Measurements from ENCODE around the gene KRT32. TPM values are rescaled to one million over a fixed set of nuclear protein-coding genes. Genes with fewer than 3 reads are reported as not detected.

The KRT32 gene
- total and polyA plus RNA-seq, 12 donors, result not detected

DNA sequence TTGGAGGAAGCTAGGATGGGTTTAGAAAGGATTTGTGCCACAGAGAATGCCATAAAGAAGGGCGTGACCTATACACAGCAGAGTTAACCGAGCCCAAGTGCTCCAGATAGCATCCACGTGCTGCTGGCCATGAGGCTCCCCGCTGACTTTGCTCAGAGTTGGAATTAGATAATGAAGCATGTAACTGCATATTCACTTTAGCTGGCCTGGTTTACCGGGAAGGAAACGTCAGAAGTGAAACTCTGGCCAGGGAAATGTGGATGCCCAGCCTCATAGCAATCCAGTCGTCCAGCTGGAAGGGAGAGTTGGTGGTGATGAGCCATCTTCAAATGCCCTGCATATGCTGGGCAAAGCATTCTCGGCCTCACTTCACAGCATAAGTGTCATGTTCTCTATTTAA is 7.7 kb upstream of the KRT32 start:
- DNase-seq, result no peak
- TF ChIP-seq POLR2A (IDR thresholded peaks at IDR 0.05), result no peak
- TF ChIP-seq, protein P1, sequence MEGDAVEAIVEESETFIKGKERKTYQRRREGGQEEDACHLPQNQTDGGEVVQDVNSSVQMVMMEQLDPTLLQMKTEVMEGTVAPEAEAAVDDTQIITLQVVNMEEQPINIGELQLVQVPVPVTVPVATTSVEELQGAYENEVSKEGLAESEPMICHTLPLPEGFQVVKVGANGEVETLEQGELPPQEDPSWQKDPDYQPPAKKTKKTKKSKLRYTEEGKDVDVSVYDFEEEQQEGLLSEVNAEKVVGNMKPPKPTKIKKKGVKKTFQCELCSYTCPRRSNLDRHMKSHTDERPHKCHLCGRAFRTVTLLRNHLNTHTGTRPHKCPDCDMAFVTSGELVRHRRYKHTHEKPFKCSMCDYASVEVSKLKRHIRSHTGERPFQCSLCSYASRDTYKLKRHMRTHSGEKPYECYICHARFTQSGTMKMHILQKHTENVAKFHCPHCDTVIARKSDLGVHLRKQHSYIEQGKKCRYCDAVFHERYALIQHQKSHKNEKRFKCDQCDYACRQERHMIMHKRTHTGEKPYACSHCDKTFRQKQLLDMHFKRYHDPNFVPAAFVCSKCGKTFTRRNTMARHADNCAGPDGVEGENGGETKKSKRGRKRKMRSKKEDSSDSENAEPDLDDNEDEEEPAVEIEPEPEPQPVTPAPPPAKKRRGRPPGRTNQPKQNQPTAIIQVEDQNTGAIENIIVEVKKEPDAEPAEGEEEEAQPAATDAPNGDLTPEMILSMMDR (IDR thresholded peaks at IDR 0.05), result no peak
- Histone ChIP-seq H3K27me3 (no peaks in the 10 kb centered on the region), H3K9me3 (replicated peaks in 1 of 3) (no peaks in the 10 kb centered on the region), H3K36me3 (replicated peaks in 1 of 2) (no peaks in the 10 kb centered on the region), H3K27ac (no peak overlapping the region), H3K4me3 (no peak overlapping the region), H3K4me1 (replicated peaks in 1 of 2) (no peaks in the 10 kb centered on the region)
- intact Hi-C loops (cut with DNase I), result no loop called here
- 66 to 75% (median 71%) methylated on average over 8 of the region's 8 CpGs for WGBS, 4 donors

DNA sequence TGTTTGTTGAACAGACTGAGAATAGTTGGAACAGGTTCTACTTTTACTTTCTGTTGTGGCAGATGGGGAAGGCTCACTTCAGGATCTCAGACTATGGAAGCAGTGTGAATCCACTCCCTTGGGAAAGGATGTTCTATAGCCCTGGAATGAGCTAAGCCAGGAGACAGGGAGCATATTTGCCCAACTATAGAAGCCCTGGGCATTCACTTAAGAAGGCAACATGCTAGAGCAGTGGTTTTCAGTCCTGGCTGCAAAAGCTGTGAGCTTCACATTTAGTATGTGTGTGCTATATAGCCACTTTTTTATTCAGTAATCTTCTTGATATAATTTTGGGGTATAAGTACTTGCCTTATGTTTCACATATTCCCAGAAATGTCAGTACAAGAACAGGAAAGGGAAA is 1.2 kb upstream of the KRT32 start:
- TF ChIP-seq POLR2A (IDR thresholded peaks at IDR 0.05), result no peak
- TF ChIP-seq, protein P1 (IDR thresholded peaks at IDR 0.05), result no peak
- Histone ChIP-seq H3K4me1 (replicated peaks in 1 of 2) (no peaks in the 10 kb centered on the region), H3K4me3 (no peak overlapping the region), H3K27me3 (no peaks in the 10 kb centered on the region), H3K9me3 (replicated peaks in 1 of 3) (no peaks in the 10 kb centered on the region), H3K36me3 (replicated peaks in 1 of 2) (no peaks in the 10 kb centered on the region), H3K27ac (no peak overlapping the region)
- intact Hi-C loops (cut with DNase I), result no loop called here
- DNase-seq, result no peak

DNA sequence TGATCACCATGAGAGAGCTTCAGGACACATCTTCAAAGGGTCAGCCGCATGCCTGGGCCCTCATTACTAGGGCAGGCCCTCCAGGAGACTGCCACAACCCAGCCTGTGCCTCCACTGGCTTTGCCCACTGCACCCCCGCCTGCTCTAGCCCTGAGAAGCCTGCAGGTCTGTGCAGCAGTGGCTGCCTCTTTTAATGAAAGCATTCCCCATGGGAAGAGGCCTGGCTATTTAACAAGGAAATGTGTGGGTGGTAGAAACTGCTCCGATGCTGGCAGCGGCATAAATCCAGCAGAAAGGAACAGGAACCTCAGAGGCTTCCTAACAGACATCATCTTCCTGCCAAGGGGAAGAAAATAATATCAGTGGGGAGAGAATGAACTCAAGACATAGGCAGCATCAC is 375 bp upstream of the KRT32 start:
- Histone ChIP-seq H3K27ac (no peak overlapping the region), H3K4me3 (no peak overlapping the region), H3K36me3 (replicated peaks in 1 of 2) (no peaks in the 10 kb centered on the region), H3K9me3 (replicated peaks in 1 of 3) (no peaks in the 10 kb centered on the region), H3K4me1 (replicated peaks in 1 of 2) (no peaks in the 10 kb centered on the region), H3K27me3 (no peaks in the 10 kb centered on the region)
- no peak for TF ChIP-seq POLR2A (IDR thresholded peaks at IDR 0.05)
- TF ChIP-seq, protein P1 (IDR thresholded peaks at IDR 0.05), result no peak
- no peak for DNase-seq
- WGBS, 4 donors, result 62 to 80% (median 66%) methylated on average over 4 of the region's 4 CpGs
- intact Hi-C loops (cut with DNase I), result no loop called here

DNA sequence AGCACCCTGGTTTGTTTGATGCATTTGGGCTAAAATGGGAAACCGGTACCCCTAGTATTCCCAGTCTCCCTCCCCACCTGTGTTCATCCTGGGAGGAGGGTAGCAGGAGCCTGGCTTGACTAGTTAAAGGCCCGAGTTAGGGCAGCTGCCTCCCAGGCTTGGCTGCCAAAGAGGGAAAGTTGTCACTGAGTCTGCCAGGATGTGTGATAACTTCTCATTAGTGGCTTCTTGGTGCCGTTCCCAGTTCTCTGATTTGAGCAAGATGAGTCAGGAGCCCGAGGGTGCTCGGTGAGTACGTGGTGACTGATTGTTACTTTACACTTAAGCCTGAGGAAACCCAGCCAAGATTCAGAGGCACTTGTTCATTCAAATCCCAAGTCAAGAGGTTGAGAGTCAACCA is 2.5 kb downstream of the KRT32 start:
- intact Hi-C loops (cut with DNase I), result no loop called here
- H3K36me3 ChIP-seq (replicated peaks in 1 of 2), result no peaks in the 10 kb centered on the region
- H3K4me3 ChIP-seq, result no peak overlapping the region
- H3K9me3 ChIP-seq (replicated peaks in 1 of 3), result no peaks in the 10 kb centered on the region
- DNase-seq, result peak in 6 of 7 donors; percentile 33 to 65 (median 47)
- H3K4me1 ChIP-seq (replicated peaks in 1 of 2), result no peaks in the 10 kb centered on the region
- WGBS, 4 donors, result 37 to 56% (median 39%) methylated on average over 5 to 6 of the region's 6 CpGs
- no peaks in the 10 kb centered on the region for H3K27me3 ChIP-seq
- H3K27ac ChIP-seq, result no peak overlapping the region
- TF ChIP-seq, protein P1 (IDR thresholded peaks at IDR 0.05), result no peak
- TF ChIP-seq POLR2A (IDR thresholded peaks at IDR 0.05), result no peak
